ENCODE data around the gene ANO7.

The ANO7 gene

GRCh38 chr2:241213041-241213440, 24.6 kb downstream of the ANO7 start:
- no peak for DNase-seq

DNA sequence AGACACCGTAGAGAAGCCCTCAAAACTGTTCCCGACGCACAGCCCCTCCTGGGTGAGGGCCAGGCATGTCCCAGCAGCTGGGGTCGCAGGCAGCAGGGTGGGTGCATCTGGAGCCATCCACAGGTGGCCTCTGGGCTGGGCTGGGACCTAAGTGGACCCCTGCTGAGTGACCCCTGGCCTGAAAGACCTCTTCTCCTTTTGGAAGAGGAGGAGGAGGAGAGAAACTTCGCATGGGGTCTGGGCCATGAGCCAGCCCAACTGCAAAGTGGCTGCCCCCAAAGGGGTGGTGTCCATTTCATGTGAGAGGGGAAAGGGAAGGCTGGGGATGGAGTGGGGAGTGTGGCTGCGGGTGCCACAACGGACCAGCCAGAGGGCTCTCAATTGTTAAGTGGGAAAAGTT, 25.1 kb downstream of the ANO7 start:
- DNase-seq, result no peak

DNA sequence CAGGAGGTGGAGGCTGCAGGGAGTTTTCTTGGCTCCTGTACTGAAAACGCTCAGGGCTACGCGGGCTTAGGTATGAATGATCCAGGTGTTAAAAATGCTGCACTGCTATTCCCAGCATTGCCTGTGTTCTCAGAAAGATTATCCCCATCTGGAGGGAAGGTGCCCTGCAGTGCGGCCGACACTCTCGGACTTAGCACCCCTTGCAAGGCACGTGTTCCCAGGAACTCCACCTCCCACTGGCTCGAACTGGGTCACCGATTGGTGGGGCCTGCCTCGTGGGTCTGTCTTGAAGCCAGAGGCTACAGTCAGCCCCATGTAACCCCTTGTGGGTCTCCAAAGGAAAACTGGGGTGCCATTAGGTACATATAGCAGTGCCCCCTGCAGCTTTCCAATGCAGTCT, 25.7 kb downstream of the ANO7 start:
- DNase-seq, result no peak

GRCh38 chr2:241214766-241215165, 26.3 kb downstream of the ANO7 start:
- no peak for DNase-seq

GRCh38 chr2:241215421-241215820, 26.9 kb downstream of the ANO7 start:
- no peak for DNase-seq

GRCh38 chr2:241216211-241216761, 27.8 kb downstream of the ANO7 start:
- no peak for DNase-seq

DNA sequence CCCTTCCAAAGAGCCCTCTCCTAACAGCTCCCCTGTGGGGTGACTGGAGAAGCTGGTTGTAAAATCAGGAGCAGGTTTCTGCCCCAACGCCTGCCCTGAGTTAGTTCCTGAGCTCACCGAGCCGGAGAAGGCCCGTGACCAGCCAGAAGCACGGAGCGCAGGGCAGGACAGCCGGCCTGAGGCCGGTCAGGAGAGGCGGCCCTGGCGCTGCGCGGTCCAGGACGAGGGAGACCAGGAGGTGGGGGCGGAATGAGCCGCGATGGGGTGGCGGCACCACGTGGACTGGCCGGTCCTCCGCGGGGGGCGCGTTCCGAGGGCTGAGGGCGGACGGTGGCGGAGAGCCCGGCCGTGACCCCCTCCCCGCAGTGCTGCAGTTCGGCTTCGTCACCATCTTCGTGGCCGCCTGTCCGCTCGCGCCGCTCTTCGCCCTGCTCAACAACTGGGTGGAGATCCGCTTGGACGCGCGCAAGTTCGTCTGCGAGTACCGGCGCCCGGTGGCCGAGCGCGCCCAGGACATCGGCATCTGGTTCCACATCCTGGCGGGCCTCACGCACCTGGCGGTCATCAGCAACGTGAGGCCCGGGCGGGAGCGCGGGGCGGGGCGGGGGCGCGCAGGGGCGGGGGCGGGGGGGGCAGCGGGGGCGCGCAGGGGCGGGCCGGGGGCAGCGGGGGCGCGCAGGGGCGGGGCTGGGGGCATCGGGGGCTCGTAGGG, 29.0 kb downstream of the ANO7 start:
- peak; percentile 49 to 75 (median 58) for DNase-seq

DNA sequence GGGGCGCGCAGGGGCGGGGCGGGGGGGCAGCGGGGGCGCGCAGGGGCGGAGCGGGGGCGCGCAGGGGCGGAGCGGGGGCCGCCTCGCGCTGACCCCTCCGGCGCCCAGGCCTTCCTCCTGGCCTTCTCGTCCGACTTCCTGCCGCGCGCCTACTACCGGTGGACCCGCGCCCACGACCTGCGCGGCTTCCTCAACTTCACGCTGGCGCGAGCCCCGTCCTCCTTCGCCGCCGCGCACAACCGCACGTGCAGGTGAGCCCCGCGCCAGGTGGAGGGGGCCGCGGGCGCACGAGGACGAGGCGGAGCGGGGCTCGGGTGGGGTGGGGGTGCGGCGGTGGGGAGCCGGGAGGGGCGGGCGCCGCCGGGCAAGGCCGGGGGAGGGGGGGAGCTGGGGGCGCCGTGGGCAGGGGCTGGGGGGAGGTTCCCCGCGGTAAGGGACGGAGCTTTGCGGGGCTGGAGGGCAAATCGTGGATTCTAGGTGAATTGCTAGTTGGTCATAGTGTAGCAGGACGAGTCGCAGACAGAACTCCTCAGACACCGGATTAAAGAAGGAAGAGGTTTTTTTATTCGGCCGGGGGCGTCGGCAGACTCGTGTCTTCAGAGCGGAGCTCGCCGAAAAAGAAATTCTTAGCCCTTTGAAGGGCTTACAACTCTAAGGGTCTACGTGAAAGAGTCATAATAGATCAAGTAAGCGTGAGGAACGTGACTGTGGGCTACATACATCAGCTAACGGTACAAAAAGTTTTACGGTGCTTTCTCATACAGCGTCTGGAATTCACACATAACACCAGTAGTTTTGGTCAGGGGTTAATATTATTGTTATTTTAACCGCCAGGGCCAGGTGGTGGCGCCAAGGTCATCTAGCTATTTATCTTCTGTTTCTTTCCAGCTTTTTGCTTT, 29.9 kb downstream of the ANO7 start:
- DNase-seq, result peak; percentile 48 to 80 (median 68)

- no peak for DNase-seq
Measured at GRCh38 chr2:241219030-241219382, 30.5 kb downstream of the ANO7 start.

- DNase-seq, result no peak
Measured at GRCh38 chr2:241219856-241220356, 31.4 kb downstream of the ANO7 start.

- peak; percentile 15 to 59 (median 22) for DNase-seq
Measured at GRCh38 chr2:241223211-241224017, 34.9 kb downstream of the ANO7 start.

- no peak for DNase-seq
Measured at GRCh38 chr2:241224018-241224850, 35.8 kb downstream of the ANO7 start.

GRCh38 chr2:241224851-241225438, 36.5 kb downstream of the ANO7 start:
- DNase-seq, result no peak

GRCh38 chr2:241225545-241225944, 37.1 kb downstream of the ANO7 start:
- no peak for DNase-seq

DNA sequence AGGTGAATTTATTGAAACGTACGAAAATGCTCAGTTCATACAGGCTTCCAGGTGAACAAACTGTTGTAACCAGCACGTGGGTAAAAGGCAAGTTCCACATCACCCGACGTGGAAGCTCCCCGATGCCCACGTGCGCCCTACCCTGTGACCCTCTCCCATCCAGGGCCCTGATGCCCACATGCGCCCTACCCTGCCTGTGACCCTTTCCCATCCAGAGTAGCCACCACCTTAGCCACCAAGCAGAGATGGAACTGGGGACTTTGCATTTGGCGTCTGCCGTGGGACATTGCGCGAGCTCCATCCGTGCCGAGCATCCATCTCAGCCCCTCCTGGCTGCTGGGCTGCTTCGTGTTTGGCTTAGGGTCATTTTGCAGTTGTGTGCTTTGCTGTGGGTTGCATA, 37.5 kb downstream of the ANO7 start:
- DNase-seq, result no peak

GRCh38 chr2:241226723-241227572, 38.5 kb downstream of the ANO7 start:
- DNase-seq, result no peak

- no peak for DNase-seq
Measured at GRCh38 chr2:241227594-241227993, 39.1 kb downstream of the ANO7 start.

- no peak for DNase-seq
Measured at GRCh38 chr2:241228081-241228859, 39.8 kb downstream of the ANO7 start.

DNA sequence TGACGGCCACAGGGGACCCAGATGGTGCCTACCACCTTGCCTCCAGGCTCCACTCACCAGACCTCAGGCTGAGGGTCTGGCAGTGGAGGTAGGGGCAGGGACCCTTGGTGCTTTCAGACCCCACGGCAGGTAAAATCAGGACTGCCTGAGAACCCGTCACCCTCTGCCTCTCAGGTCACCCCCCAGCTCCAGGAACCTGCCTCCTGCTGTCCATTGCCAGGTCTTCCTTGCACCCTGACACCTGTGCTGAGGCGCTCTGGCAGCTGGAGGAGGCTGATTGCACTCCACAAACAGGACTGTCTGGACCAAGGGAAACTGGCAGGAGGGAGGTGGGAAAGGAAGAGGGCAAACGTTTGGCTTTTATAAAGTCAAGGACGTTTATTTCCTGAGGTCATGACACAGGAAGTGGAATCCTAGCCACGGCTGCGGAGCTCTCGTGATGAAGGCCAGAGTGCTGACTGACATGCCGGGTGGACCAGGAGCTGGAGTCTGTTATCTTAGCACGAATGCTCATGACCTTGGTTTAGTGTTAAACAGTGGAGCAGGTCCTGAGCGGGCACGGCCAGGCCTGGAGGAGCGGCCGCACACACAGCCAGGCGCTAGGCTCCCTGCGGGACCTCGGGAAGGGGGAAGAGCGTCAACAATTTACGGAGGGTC, 40.5 kb downstream of the ANO7 start:
- no peak for DNase-seq

Data from suppressor macrophage (primary cell).